NCI-H2081 treated with DMSO at 0.1 percent for 48 hours (cell line): ENCODE measurements around the gene JAM2.
"Not testable (repeated sequence)": the region's sequence is repeated elsewhere in the genome, so short reads cannot be mapped to it uniquely, and the experiment has no call there.

Source experiments
- DNase-seq: peaks from one replicate; lab custom pipeline; 2025; lab: John Stamatoyannopoulos, UW

JAM2 gene

GRCh38 chr21:25646474-25646873 is 7.4 kb downstream of the JAM2 start:
- DNase-seq = no peak

GRCh38 chr21:25647647-25648046 is 8.6 kb downstream of the JAM2 start:
- no peak for DNase-seq

DNA sequence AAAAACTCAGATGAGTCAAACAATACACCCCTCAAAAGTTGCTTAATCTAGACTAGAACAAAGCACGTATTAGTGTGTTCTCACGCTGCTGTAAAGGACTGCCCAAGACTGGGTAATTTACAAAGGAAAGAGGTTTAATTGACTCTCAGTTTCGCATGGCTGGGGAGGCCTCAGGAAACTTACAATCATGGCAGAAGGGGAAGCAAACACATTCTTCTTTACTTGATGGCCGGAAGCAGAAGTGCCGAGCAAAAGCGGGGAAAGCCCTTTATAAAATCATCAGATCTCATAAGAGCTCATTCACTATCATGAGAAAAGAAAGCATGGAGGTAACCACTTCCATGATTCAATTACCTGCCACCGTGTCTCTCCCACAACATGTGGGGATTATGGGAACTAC is 10.1 kb downstream of the JAM2 start:
- no peak for DNase-seq

DNA sequence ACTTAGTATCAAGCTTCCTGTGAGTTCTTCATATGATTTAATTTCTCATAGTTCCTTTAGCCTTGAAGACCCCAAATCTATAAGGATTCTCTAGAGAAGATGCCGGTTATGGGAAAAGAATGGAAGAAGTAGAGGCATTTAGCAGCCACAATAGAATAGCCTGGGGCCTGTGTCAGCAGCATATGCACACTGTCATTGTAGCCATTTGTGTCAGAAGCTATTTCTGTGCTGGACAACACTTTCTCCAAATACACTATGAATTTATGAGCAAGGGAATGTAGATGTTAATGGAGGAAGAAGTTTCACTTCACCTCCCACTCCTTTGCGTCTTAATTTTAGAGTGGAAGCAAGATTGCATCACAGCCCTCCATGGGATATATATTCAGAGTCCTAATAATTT is 17.4 kb downstream of the JAM2 start:
- DNase-seq = no peak

- DNase-seq = no peak
Measured at GRCh38 chr21:25657140-25657539, 18.1 kb downstream of the JAM2 start.

DNA sequence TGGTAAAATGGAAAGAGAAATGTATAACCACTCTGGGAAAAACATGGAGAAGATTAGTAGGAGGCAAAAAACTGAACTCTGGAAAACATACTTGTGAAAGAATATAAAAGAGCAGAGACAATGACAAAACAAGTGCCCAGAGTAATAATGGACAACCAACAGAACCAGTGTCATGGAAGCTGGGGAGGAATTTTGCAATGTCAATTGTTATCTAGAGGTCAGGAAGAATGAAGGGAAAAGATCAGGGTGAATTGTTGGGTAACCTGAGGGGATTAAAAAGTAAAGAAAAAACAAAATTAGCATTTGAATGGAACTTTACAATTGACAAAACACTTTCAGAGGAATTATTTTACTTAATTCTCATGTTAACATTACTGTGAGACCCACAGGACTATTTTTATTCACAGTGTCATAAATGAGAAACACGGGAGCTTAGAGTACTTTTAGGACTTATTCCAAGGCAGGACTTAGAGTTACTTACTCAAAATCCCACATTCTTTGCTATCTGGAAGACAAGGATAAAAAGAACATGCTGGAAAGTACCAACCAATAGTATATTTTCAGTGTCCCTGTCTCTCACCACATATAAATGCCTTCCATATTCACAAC is 19.5 kb downstream of the JAM2 start:
- no peak for DNase-seq

GRCh38 chr21:25660233-25660632 is 21.2 kb downstream of the JAM2 start:
- DNase-seq = no peak

DNA sequence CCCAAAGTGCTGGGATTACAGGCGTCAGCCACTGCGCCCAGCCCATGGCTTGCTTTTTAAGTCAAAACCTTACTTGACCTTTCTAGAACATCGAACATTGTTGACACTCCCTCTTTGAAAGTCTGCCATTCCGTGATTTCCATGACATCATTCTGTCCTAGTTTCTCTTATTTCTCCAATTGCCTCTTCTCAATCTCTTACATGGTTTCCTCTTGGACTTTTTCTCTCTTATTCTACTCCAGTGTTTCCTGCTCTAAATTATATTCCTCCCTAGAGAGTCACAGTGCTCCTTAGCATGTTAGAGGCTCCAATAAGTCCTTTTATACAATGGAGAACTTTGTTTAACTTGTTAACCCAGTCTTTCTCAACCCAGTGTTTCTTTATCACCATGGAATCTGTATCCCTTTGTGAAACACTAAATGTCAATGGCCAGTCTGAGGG is 25.5 kb downstream of the JAM2 start:
- no peak for DNase-seq

DNA sequence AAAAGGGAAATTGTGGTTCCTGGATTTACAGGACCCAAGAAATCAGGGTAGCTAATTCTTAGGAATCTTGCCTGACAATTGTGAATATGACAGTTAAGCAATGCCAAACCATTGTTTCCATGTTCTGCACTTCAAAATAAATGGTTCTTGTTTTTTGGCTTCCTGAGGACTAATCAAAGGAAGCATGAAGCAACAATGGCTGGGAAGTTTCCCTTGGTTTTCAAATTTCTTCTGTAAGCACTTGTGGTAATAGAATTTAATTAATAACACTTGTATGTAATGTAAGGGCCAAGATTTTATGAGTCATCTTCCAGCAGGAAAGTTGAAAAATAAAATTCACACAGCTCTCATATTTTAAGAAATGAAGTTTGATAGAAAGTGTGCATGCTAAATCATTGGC is 31.7 kb downstream of the JAM2 start:
- no peak for DNase-seq

DNA sequence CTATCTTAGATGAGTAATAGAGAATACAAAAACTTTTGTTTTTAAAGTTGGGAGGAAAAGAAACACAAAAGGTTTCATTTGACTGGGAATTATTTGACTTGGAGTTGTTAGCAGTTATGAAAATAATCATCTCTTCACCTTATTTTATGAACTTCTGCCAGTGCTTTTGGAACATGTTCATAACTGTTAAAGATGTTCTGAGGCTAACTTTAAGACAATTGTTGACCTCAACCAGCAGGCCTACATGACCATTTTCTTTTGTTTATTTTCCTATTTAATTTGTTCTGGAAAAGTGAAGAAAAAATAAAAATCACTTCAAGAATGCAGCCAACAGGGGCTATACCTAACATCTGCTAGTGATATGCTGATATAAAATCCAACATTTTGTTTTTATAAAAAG is 37.4 kb downstream of the JAM2 start:
- DNase-seq = no peak

DNA sequence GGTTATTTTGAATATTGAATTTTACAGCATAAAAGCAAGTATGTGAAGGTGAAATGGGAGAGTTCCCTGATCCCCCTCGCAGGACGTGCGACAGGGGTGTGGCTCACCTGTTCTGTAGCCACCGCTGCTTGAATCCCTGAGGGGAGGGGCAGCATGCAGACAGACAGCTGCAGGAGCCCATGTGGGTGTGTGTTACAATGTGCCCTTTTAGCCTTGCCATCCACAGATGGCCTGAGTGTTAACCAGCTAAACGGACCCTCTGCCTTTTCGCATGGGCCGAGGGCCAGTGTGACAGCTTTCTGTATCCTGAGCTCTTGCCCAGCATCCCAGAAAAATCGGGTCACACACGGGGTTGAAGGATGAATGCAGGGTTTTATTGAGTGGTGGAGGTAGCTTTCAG is 43.3 kb downstream of the JAM2 start:
- DNase-seq = no peak

- DNase-seq = no peak
Measured at GRCh38 chr21:25687787-25688186, 48.7 kb downstream of the JAM2 start.

DNA sequence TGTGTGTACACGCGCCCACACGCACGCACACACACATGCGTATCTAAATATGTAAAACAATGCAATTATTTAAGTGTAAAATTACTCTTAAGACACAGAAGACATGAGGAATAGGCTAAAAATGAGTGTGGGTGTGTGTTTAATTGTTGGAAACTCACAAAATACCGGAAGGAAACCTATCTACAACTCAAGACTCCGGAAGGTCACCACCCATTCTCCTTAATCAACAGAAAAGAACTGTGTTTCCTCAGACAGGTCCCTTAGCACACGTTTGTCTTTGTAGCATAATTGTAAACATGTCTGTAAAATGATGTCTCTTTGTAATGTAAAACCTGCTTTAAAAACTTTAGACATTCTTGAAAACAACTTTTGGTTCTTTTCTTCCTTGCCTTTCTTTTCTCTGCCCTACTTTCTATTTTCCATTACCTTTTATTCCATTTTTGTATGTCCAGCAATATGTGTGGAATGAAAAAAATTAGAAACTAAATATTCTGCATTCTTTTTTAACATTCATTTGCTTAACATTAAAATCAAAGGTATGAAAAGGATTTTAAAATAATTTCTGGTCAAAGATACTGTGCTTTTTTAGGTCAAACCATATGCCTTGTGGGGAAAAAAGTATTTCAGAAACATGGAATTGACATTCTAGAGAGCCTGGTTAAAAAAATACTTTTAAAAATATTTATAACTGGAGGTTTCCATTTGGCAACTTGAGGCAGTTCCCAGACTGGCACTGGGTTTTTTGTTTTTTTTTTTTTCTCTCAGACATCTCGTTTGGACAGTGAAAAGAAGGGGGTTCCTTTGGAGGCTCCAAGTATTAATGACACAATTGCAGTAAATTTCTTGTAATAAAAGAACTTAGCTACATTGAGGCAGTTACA is 49.5 kb downstream of the JAM2 start:
- no peak for DNase-seq

GRCh38 chr21:25689226-25689625 is 50.2 kb downstream of the JAM2 start:
- DNase-seq = no peak

DNA sequence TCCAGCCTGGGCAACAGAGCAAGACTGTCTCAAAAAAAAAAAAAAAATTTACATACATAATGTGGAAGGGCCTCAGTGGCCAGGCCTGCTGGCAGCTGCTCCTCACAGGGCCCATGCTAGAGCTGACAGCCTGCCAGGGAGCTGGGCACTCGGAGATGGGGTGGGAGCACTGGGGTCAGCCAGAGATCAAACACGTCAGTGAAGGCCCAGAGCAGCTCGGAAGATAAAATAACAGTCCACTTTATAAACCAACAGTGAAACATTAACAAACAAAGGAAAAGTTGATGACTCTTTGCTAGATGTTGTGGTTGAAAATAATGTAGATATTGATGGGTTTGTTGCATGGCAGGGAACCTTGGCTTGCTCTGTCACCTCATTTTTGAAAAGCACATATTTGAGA is 52.9 kb downstream of the JAM2 start:
- DNase-seq = no peak

GRCh38 chr21:25695461-25695860 is 56.4 kb downstream of the JAM2 start:
- DNase-seq = not testable (repeated sequence)

DNA sequence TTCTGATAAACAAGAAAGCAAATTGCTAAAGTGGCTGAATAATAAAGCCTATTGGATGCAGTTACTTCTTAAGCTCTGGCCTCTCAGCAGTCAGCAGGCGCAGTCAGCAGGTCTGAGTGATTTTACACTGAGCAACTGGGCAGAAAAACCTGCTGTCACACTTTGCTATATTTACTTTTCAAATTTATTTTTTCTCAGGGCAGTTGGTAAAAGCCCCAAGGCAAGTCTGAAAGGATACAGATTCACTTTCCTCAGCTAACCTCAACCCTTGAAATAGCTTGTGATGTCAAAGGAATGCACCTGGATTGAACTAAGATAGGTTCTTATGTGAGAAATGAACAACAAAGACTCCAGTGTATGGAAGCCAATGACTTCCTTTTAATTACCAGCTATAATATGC is 61.7 kb downstream of the JAM2 start:
- no peak for DNase-seq

DNA sequence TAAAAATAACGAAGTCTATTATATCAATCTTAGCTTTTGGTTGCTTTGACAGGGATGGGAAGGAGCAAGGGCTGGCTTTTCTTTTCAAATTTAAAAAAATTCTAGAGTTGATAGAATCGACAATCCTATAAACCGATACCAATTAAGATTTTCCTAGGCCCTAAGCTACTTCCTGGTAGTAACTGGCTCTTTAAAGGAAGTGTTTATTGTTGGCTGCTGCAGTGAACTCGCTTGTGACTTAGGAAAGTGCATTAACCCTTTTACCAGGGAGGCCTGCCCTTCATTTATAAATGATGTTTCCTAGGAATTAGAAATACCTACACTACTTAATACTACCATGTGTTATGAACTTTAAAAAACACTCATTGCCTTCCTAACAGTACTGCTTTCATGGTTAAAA is 62.5 kb downstream of the JAM2 start:
- DNase-seq = no peak

- no peak for DNase-seq
Measured at GRCh38 chr21:25708467-25709065, 69.5 kb downstream of the JAM2 start.

DNA sequence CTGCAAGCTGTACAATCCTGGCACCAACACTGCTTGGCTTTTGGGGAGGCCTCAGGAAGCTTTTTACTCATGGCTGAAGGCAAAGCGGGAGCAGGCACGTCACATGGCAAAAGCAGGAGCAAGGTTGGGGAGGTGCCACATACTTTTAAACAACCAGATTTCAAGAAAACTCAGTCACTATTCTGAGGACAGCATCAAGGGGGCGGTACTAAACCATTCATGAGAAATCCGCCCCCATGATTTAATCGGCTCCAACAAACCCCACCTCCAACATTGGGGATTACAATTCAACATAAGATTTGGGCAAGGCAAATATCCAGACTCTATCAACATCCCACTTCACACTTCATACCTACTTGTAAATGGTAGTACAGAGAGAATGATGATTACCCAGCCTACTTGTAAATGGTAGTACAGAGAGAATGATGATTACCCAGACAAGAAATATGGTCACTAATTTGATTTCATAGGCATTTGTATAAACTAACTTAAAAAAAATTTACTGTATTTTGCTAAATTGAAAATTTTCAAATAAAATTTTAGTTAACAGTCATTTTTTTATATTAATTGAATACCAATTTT is 70.7 kb downstream of the JAM2 start:
- no peak for DNase-seq

DNA sequence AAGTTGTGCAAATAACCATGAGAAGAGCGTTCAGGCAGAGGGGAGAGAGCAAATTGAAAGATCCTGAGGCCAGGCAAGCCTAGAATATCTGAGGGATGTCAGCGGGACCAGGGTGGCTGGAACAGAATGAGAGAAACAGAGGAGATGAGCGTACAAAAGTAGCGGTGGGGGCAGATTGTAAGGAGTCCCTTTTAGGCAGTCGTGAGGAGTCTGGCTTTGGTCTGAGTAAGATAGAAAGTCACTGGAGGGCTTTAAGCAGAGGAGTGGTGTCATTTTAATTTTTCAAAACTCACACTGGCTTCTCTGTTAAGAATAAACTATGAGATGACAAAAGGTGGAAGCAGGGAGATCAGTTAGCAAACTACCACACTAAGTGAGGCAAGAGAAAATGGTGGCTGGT is 71.5 kb downstream of the JAM2 start:
- DNase-seq = no peak

DNA sequence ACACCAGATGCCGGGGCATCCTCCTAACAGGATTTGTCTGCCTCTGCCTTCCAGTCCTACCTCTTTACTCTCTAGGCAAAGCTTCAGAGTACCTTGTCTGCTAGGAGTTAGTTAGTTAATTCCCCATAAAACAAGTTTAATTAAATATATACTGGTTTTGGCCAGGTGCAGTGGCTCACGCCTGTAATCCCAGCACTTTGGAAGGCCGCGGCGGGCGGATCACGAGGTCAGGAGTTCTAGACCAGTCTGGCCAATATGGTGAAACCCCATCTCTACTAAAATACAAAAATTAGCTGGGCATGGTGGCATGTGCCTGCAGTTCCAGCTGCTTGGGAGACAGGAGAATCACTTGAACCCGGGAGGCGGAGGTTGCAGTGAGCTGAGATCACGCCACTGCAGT is 75.0 kb downstream of the JAM2 start:
- not testable (repeated sequence) for DNase-seq
